HG03521 (cell line): ENCODE data around the gene SLC25A1.

ENCODE experiments used
- ATAC-seq: cut with Tn5 transposase; IDR thresholded peaks from one replicate; pipeline ENCODE4 v1.9.1; 2021; ENCODE audit warnings: mild to moderate bottlenecking, moderate library complexity; ENCODE audit not compliant: unreplicated experiment

SLC25A1 gene

GRCh38 chr22:19178657-19179496, at the start of gene SLC25A1:
Gene SLC25A1 (minus strand): TSS chr22:19178736. CDS start chr22:19178673, 63 bp downstream.
- ATAC-seq = peak; percentile 68

DNA sequence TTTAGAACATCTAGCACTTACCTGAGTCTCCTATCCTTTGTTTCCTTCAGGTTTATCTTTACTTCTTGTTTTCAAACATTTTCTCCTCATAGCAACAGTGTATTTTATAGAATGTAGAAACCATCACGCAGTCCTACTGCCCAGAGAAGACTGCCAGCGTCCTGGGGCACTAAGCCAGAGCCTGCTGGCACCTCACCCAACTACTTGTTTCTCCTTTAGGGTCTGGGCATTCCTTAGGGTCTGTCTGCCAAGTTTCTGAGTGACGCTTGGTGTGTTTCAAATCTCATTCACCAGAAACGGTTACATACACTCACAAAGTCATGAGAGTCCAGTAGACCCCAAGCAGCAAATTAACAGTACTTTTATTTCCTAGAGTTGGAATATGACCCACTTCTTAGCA, 49.6 kb upstream of the SLC25A1 start:
- no peak for ATAC-seq

DNA sequence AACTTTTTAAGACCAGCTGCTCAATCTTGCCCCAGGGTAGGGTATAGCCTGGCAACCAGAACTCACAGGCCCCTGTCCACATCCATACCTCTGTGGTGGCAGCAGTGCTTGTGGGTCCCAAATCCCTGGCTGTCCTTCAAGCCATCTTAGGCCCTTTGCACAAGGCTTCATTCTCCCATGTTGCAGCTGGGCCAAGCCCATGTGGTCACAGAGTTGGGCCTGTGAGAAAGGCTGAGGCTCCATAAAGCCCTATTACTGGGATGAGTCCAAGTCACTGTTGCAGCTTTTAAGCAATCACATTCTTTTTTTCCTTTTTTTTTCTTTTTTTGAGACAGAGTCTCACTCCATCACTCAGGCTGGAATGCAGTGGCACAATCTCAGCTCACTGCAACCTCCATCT, 47.9 kb upstream of the SLC25A1 start:
- no peak for ATAC-seq

GRCh38 chr22:19225560-19225959, 47.0 kb upstream of the SLC25A1 start:
- no peak for ATAC-seq

DNA sequence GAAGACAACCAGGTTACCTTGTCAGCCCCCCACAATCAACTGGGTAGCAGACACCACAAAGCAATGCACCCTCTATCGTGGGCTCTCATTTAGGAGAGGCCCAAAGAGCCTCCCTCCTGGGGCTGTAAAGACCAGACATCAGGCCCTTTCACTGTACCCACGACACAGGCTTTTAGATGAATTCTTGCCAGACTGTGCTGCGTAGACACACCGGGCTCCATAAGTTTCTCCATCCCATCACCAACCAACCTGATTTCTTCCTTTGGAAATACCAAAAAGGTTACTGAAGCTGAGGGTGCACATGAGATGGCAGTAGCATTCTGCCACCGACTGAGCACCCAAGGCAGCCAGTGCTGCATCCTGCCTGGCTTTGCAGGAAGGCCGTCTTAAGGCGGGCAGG, 46.4 kb upstream of the SLC25A1 start:
- no peak for ATAC-seq

DNA sequence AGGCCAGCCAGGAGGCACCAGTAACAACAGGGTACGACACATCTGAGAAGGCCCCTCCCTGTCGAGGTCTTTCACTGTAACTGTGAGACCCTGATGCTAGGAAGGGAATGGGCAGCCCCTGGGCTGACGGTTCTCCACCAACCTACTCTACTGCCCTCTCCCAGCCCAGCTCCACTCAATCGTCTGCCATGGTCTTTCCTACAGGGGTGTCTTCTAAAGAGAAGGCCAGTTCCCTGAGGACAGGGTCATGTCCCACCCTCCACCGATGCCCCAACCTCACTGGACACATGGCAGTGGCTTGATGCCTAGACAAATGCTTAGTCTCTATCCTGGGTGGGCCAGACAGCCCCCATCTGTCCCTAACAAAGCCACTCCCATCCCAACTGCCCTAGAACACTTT, 46.0 kb upstream of the SLC25A1 start:
- no peak for ATAC-seq

GRCh38 chr22:19223617-19224016, 45.1 kb upstream of the SLC25A1 start:
- no peak for ATAC-seq

DNA sequence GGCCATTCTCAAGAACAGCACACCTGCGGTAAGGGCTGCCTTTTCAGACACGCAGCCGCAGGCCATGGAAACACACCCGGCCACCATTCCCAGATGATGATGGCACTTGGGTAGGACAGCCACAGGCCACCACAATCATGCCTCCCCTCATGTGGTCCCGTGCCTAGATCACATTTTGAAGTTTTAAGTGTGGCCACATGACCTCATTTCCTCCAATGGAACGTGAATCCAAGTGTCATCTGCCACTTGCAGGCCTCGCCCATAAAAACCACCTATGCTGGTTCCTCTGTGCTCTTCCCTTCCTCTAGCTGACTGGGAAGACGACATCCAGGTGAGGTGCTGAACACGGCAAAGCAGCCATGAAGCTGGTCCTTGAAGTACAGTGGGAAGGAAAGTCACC, 44.6 kb upstream of the SLC25A1 start:
- no peak for ATAC-seq

GRCh38 chr22:19222242-19223005, 43.9 kb upstream of the SLC25A1 start:
- ATAC-seq = no peak

- ATAC-seq = no peak
Measured at GRCh38 chr22:19220867-19221266, 42.3 kb upstream of the SLC25A1 start.

- no peak for ATAC-seq
Measured at GRCh38 chr22:19218541-19219233, 40.2 kb upstream of the SLC25A1 start.

GRCh38 chr22:19216579-19216978, 38.0 kb upstream of the SLC25A1 start:
- no peak for ATAC-seq

DNA sequence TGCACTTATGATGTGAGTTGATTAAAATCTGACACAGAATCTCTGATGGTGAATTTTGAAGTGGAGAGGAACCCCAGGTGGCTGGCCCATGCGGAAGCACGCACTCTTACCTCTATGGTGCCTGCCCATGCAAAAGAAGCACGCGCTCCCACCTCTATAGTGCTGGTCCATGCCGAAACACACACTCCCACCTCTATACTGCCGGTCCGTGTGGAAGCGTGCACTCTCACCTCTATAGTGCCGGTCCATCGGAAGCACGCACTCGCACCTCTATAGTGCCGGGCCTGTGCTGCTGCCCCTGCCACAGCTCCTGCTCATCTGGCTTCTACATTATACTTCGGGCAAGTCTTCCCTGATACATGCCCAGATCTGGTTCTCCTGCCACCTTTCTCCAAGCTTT, 36.8 kb upstream of the SLC25A1 start:
- no peak for ATAC-seq

- ATAC-seq = no peak
Measured at GRCh38 chr22:19214078-19214473, 35.5 kb upstream of the SLC25A1 start.

DNA sequence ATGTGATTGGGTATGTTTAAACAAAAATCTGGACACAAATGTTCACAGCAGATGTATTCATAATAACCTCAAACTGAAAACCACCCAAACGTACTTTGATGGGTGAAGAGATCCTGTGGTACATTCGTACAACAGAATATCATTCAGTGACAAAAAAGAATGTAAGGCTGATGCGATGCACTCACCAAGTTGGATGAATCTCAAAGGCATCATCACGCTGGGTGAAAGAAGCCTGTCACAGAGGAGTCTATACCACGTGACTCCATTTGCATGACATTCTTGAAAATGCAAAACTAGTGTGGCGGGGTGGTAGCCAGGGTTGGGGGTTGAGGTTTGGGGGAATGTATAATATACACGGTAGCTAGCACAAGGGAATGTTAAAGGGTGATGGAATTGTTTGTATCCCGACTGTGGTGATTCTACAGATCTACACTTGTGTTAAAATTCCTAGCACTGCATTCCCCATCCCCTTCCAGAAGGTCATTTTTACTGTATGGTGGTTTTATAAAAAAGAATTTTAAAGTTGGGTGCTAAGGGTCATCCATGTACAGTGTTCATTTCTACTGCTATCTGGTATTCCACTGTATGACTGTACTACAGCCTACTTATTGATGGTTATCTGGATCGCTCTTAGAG, 35.0 kb upstream of the SLC25A1 start:
- no peak for ATAC-seq

- ATAC-seq = no peak
Measured at GRCh38 chr22:19213001-19213400, 34.5 kb upstream of the SLC25A1 start.

- no peak for ATAC-seq
Measured at GRCh38 chr22:19212302-19212870, 33.9 kb upstream of the SLC25A1 start.

DNA sequence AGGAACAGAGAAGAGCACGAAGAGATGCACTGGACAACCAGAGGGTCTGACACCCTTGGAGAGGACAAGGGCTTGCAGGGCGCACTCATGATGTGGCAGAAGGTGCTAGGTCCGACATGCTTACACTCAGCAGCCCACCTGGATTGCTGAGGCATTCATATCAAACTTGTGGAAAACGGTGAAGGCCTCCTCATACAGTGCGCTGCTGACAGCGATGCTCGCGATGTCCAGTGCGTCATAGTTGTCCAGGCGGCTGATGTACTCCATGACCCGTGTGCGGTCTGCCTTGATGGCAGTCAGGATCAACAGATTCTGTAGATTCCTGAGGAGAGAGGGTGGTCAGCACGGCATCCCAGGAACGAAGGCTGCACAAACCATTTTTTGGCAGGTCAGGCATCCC, 31.7 kb upstream of the SLC25A1 start:
- ATAC-seq = no peak

DNA sequence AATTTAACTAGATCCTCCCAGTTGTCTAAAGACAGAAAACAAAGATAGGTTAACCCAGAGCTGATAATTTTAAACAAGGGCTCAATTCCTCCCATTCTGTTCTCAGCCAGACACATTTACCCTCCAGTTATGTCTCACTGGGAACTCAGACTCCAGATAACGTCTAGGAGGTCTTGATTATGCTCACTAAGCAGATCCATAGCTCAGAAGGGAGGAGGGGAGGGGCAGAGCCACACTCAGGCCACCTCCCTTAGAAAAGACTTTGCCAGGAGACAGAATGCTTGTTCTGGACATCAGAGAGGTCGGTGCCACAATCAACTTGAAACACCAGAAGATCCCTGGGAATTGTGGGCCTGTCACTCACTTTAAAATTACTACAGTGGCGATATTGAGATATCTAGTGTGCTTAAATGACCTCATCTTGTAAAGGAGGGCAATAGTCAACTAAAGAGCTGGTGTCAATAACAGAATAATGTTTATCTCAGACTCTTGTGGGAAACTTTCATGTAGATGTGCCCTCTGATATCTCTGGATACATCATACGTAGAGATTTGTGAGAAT, 29.8 kb upstream of the SLC25A1 start:
- ATAC-seq = no peak

GRCh38 chr22:19207884-19208283, 29.3 kb upstream of the SLC25A1 start:
- ATAC-seq = no peak
